ENCODE results near the gene RESP18. TPM values are rescaled to one million over a fixed set of nuclear protein-coding genes. Genes with fewer than 3 reads are reported as not detected.

RESP18 gene
- total and polyA plus RNA-seq, 4 experiments from 2014 or later = not detected

DNA sequence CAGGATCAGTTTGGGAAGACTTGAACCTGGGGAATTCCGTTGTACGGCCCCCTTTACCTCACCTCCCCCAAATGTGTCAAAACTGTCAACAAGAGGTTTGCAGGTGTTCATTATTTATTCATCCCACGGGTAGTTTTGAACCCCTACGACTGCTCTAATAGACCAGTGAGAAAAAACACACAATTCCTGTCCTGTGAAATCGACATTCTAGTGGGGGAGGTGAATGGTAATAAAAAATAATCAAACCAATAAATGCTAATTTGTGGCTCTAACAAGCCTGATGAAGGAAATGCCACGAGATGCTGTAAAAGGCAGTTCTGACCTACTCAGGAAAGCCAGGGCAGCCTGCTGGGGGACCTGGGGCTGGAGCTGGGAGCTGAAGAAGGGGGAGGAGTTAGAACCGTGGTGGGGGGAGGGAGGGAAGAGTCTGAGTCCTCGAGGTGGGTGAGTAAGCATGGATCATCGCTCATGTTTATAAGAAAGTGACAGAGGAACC, 53.8 kb downstream of the RESP18 start:
- Mint-ChIP-seq H3K9me3 (no peaks in the 10 kb centered on the region), H3K27ac (peak overlapping the region; percentile 96 to 100 (median 100)), H3K36me3 (peaks cover 27 to 40% of the 10 kb centered on the region in 2 donors), H3K4me1 (peaks cover 17 to 51% (median 40%) of the 10 kb centered on the region in 4 donors), H3K27me3 (no peaks in the 10 kb centered on the region), H3K4me3 (peak overlapping the region; percentile 82 to 98 (median 93))
- DNase-seq = no peak
- ChIA-PET CTCF (ENCODE audit: partially characterized antibody) (interaction anchor here (0.8 to 14.0 kb wide), 15 partner anchors 9 to 105 kb away, joined by 3 to 208 read pairs (median 16); partner anchors contain the start of genes ANKZF1, ATG9A, CNPPD1 and GLB1L), POLR2A (ENCODE audit: partially characterized antibody) (interaction anchor here (0.8 to 10.9 kb wide), 23 partner anchors 11 to 319 kb away, joined by 3 to 338 read pairs (median 7); partner anchors contain the start of genes ABCB6, ANKZF1, ATG9A and CNPPD1)
- no peaks in the 10 kb centered on the region for H3K9me3 ChIP-seq (ENCODE audit: control insufficient read depth in 1 of 2, low read length in 2 of 2)
- peaks cover 40% of the 10 kb centered on the region for H3K4me1 ChIP-seq (ENCODE audit: insufficient read depth, low read length)
- H3K27ac ChIP-seq (ENCODE audit: low read depth, low read length) = peak overlapping the region; percentile 98
- H3K4me3 ChIP-seq (ENCODE audit: low read length in 2 of 2) = peak overlapping the region in 1 of 2 donors; percentile 63
- intact Hi-C loops (cut with micrococcal nuclease) = loop anchor here (1.0 to 10.0 kb wide), 10 partner anchors 17 to 384 kb away; partner anchors contain the start of genes ANKZF1, ATG9A, CHPF and NHEJ1
- H3K36me3 ChIP-seq (ENCODE audit: insufficient read depth, low read length) = peaks cover 31% of the 10 kb centered on the region
- no peaks in the 10 kb centered on the region for H3K27me3 ChIP-seq (ENCODE audit: insufficient read depth, low read length)

DNA sequence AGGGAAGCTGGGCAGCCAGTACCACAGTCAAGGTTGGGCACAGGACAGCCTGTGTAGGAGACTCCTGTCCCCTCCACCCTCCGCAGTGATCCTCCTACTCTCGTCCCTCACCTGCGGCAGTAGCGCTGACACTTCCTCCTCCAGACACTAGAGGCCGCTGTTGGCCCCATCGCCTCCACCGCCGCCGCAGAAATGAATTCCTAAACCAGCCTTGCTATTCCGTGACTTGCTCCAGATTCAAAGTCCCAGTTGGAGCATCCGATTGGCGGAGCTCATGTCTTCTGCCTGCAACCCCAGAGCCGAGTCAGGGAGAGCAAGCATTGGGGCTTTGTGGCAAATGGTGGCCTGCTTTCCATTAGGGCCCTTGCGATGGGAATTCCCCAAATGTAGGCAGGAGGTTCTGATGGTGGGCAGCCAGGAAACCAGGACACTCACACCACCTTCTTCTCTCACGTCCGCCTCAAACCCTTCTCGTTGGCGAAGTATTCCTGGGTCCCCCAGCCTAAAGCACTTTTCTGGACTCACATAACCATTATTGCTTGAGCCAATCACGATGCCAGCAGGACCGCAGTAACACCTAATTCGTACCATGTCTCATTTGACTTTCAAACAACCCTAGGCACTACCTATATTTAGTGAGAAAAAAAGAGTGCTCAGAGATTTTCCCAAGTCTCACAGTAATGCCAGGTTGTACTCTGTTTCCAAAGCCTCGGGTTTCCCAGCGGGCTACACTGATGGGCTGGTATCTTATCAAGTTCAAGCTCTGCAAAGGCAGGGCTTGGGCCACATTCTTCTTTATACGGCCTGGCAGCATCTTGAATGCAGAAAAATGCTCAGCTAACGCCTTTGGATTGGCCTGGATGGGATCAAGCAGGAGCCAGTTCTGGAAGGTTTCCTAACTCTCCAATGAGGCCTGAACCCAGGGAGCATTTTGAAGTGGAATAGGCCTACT, 54.6 kb downstream of the RESP18 start:
- Histone ChIP-seq H3K27ac (ENCODE audit: low read depth, low read length) (peak overlapping the region; percentile 98), H3K9me3 (ENCODE audit: control insufficient read depth in 1 of 2, low read length in 2 of 2) (no peaks in the 10 kb centered on the region), H3K4me1 (ENCODE audit: insufficient read depth, low read length) (peaks cover 40% of the 10 kb centered on the region), H3K4me3 (ENCODE audit: low read length in 2 of 2) (peak overlapping the region in 1 of 2 donors; percentile 53), H3K27me3 (ENCODE audit: insufficient read depth, low read length) (no peaks in the 10 kb centered on the region), H3K36me3 (ENCODE audit: insufficient read depth, low read length) (peaks cover 23% of the 10 kb centered on the region)
- ChIA-PET CTCF (ENCODE audit: partially characterized antibody) (interaction anchor here (0.6 to 14.0 kb wide), 23 partner anchors 9 to 882 kb away, joined by 3 to 208 read pairs (median 11); partner anchors contain the start of genes ABCB6, ANKZF1, ATG9A and CNPPD1), POLR2A (ENCODE audit: partially characterized antibody) (interaction anchor here (0.6 to 10.9 kb wide), 15 partner anchors 14 to 110 kb away, joined by 3 to 338 read pairs (median 23); partner anchors contain the start of genes ABCB6, ANKZF1, ATG9A and CNPPD1)
- Mint-ChIP-seq H3K36me3 (peaks cover 23 to 33% of the 10 kb centered on the region in 2 donors), H3K9me3 (no peaks in the 10 kb centered on the region), H3K27me3 (peaks cover 0 to 1% of the 10 kb centered on the region in 2 donors), H3K4me1 (peaks cover 17 to 48% (median 39%) of the 10 kb centered on the region in 4 donors), H3K27ac (peak overlapping the region; percentile 96 to 100 (median 100)), H3K4me3 (peak overlapping the region; percentile 79 to 98 (median 93))
- peak; percentile 71 to 80 (median 72) for DNase-seq
- intact Hi-C loops (cut with micrococcal nuclease) = loop anchor here (1.0 to 10.0 kb wide), 4 partner anchors 71 to 383 kb away; partner anchors contain the start of genes CHPF, TMEM198 and ZFAND2B

Small RNAs within 50 kb of the gene (microRNA-seq; reads per million reads assigned to microRNA genes)
- not detected for gene MIR153-1 (ENCODE audit: borderline microRNAs expressed, borderline number of aligned reads, borderline replicate concordance)

Other genes with a start within 250 kb of the RESP18 start
- gene NHEJ1, start 171.9 kb downstream of the RESP18 start, total RNA-seq = 10 to 100 TPM; 14.1 to 15.5 TPM
- gene NHEJ1, start 171.9 kb downstream of the RESP18 start, polyA plus RNA-seq = 10 to 100 TPM; 25.5 to 27.5 TPM
- gene SLC23A3, start 162.7 kb downstream of the RESP18 start, total RNA-seq = 10 to 100 TPM; 11.8 to 12.1 TPM
- not detected for gene SLC23A3, start 162.7 kb downstream of the RESP18 start, polyA plus RNA-seq
- 10 to 100 TPM; 79.3 to 83.3 TPM for gene CNPPD1, start 155.8 kb downstream of the RESP18 start, total RNA-seq
- gene CNPPD1, start 155.8 kb downstream of the RESP18 start, polyA plus RNA-seq = 10 to 100 TPM; 76.5 to 82.2 TPM
- gene RETREG2, start 154.5 kb downstream of the RESP18 start, total RNA-seq = 100 to 1,000 TPM; 123 to 128 TPM
- gene RETREG2, start 154.5 kb downstream of the RESP18 start, polyA plus RNA-seq = 10 to 100 TPM; 76.5 to 82.2 TPM
- gene ZFAND2B, start 126.0 kb downstream of the RESP18 start, total RNA-seq = 10 to 100 TPM; 73.3 to 79.8 TPM
- 10 to 100 TPM; 76.3 to 81.5 TPM for gene ZFAND2B, start 126.0 kb downstream of the RESP18 start, polyA plus RNA-seq
- gene ABCB6, start 113.8 kb downstream of the RESP18 start, total RNA-seq = 10 to 100 TPM; 10.7 to 11.1 TPM
- 1 to 10 TPM; 1.4 to 4.3 TPM for gene ABCB6, start 113.8 kb downstream of the RESP18 start, polyA plus RNA-seq
- 10 to 100 TPM; 48.7 to 53.0 TPM for gene ATG9A, start 103.1 kb downstream of the RESP18 start, total RNA-seq
- 10 to 100 TPM; 10.3 to 27.8 TPM for gene ATG9A, start 103.1 kb downstream of the RESP18 start, polyA plus RNA-seq
- 100 to 1,000 TPM; 244 to 260 TPM for gene ANKZF1, start 102.9 kb downstream of the RESP18 start, total RNA-seq
- gene ANKZF1, start 102.9 kb downstream of the RESP18 start, polyA plus RNA-seq = 10 to 100 TPM; 22.1 to 49.5 TPM
- gene GLB1L, start 87.3 kb downstream of the RESP18 start, total RNA-seq = 1 to 10 TPM; 1.5 to 2.5 TPM
- under 1 TPM; 0.26 to 0.68 TPM for gene GLB1L, start 87.3 kb downstream of the RESP18 start, polyA plus RNA-seq
- 10 to 100 TPM; 19.3 to 21.1 TPM for gene STK16, start 87.3 kb downstream of the RESP18 start, total RNA-seq
- 10 to 100 TPM; 15.3 to 15.4 TPM for gene STK16, start 87.3 kb downstream of the RESP18 start, polyA plus RNA-seq
- gene TUBA4B, start 79.5 kb downstream of the RESP18 start, total RNA-seq = not detected
- not detected for gene TUBA4B, start 79.5 kb downstream of the RESP18 start, polyA plus RNA-seq
- 100 to 1,000 TPM; 242 to 259 TPM for gene TUBA4A, start 78.8 kb downstream of the RESP18 start, total RNA-seq
- gene TUBA4A, start 78.8 kb downstream of the RESP18 start, polyA plus RNA-seq = 100 to 1,000 TPM; 157 to 268 TPM
- gene DNAJB2, start 53.4 kb downstream of the RESP18 start, total RNA-seq = 100 to 1,000 TPM; 110 to 117 TPM
- 1 to 10 TPM; 4.1 to 6.8 TPM for gene DNAJB2, start 53.4 kb downstream of the RESP18 start, polyA plus RNA-seq
- gene PTPRN, start 23.3 kb downstream of the RESP18 start, total RNA-seq = not detected
- gene PTPRN, start 23.3 kb downstream of the RESP18 start, polyA plus RNA-seq = under 1 TPM in 1 of 2 donors, not detected in 1; 0.31 TPM
- gene DNPEP, start 55.2 kb upstream of the RESP18 start, total RNA-seq = 10 to 100 TPM; 70.4 to 75.9 TPM
- gene DNPEP, start 55.2 kb upstream of the RESP18 start, polyA plus RNA-seq = 10 to 100 TPM; 57.8 to 73.3 TPM
- not detected for gene DES, start 85.6 kb upstream of the RESP18 start, total RNA-seq
- gene DES, start 85.6 kb upstream of the RESP18 start, polyA plus RNA-seq = not detected
- gene SPEG, start 102.1 kb upstream of the RESP18 start, total RNA-seq = 1 to 10 TPM; 8.8 to 9.0 TPM
- gene SPEG, start 102.1 kb upstream of the RESP18 start, polyA plus RNA-seq = under 1 TPM; 0.15 to 0.20 TPM
- gene GMPPA, start 166.1 kb upstream of the RESP18 start, total RNA-seq = 10 to 100 TPM; 45.2 to 48.3 TPM
- gene GMPPA, start 166.1 kb upstream of the RESP18 start, polyA plus RNA-seq = 10 to 100 TPM; 30.4 to 31.0 TPM
- gene ASIC4, start 181.7 kb upstream of the RESP18 start, total RNA-seq = under 1 TPM; 0.09 to 0.22 TPM
- not detected for gene ASIC4, start 181.7 kb upstream of the RESP18 start, polyA plus RNA-seq
- gene CHPF, start 211.1 kb upstream of the RESP18 start, total RNA-seq = 1 to 10 TPM; 7.7 to 8.5 TPM
- 1 to 10 TPM; 7.5 to 8.1 TPM for gene CHPF, start 211.1 kb upstream of the RESP18 start, polyA plus RNA-seq
- gene TMEM198, start 211.3 kb upstream of the RESP18 start, total RNA-seq = under 1 TPM; 0.67 to 0.76 TPM
- not detected for gene TMEM198, start 211.3 kb upstream of the RESP18 start, polyA plus RNA-seq
- under 1 TPM in 1 of 2 experiments, not detected in 1; 0.09 TPM for gene OBSL1, start 238.8 kb upstream of the RESP18 start, total RNA-seq
- not detected for gene OBSL1, start 238.8 kb upstream of the RESP18 start, polyA plus RNA-seq
- not detected for gene INHA, start 239.6 kb upstream of the RESP18 start, total RNA-seq
- gene INHA, start 239.6 kb upstream of the RESP18 start, polyA plus RNA-seq = not detected

All from CD4-positive, alpha-beta memory T cell (primary cell).